Body of pancreas (tissue), 4 donors: ENCODE data around the gene SIX4.

Source experiments
- POLR2A ChIP-seq, 3 donors: fragments of 450-650 bp; IDR thresholded peaks; one replicate each; pipeline ENCODE4 v1.6.1; 2016; ENCODE audit warnings: antibody characterized with exemption in 3 of 3, mild to moderate bottlenecking in 2 of 3
- TF ChIP-seq, protein P1 (sequence below), 7 experiments: fragments of 450-650 bp in 4 of 7; fragments of 200-600 bp in 3 of 7; sonication (generic) in 3 of 7; IDR thresholded peaks; one replicate each; pipeline ENCODE4 v1.5.1; 2016 to 2019; ENCODE audit warnings: antibody characterized with exemption in 7 of 7

- TF ChIP-seq, protein P1, sequence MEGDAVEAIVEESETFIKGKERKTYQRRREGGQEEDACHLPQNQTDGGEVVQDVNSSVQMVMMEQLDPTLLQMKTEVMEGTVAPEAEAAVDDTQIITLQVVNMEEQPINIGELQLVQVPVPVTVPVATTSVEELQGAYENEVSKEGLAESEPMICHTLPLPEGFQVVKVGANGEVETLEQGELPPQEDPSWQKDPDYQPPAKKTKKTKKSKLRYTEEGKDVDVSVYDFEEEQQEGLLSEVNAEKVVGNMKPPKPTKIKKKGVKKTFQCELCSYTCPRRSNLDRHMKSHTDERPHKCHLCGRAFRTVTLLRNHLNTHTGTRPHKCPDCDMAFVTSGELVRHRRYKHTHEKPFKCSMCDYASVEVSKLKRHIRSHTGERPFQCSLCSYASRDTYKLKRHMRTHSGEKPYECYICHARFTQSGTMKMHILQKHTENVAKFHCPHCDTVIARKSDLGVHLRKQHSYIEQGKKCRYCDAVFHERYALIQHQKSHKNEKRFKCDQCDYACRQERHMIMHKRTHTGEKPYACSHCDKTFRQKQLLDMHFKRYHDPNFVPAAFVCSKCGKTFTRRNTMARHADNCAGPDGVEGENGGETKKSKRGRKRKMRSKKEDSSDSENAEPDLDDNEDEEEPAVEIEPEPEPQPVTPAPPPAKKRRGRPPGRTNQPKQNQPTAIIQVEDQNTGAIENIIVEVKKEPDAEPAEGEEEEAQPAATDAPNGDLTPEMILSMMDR (IDR thresholded peaks at IDR 0.05) = no peak
- TF ChIP-seq POLR2A (IDR thresholded peaks at IDR 0.05) = no peak
These were observed 61.2 kb downstream of the SIX4 start for GRCh38 chr14:60662982-60663381.
